H1 (cell line): ENCODE data around the gene LNX2. TPM values are rescaled to one million over a fixed set of nuclear protein-coding genes. Genes with fewer than 3 reads are reported as not detected.

Experiments
- CTCF ChIA-PET: fragments of 300-600 bp; sonication (Branson Sonifier 250); formaldehyde crosslinking; loops from one replicate; lab custom pipeline; 2021; ENCODE audit not compliant: partially characterized antibody; lab: Charles Lee
- POLR2A ChIA-PET: fragments of 300-600 bp; sonication (Branson Sonifier 250); formaldehyde crosslinking; loops from one replicate; lab custom pipeline; 2021; ENCODE audit warnings: inconsistent platforms; ENCODE audit not compliant: partially characterized antibody; lab: Charles Lee
- DNase-seq, 2 experiments: peaks; one replicate each; pipeline versions ENCODE4 v3.0.0 to v3.0.0-alpha.2; 2010 to 2022; ENCODE audit warnings: low spot score in 2 of 2, low read depth in 1 of 2, mixed read lengths in 1 of 2
- FAIRE-seq: peaks from 2 replicates; lab custom pipeline; 2011; peaks lifted over from hg19 to GRCh38; lab: Jason Lieb, UNC
- H2AFZ ChIP-seq: 2 replicates; pipeline ENCODE4 v1.8.1; 2012; ENCODE audit warnings: low read length, inconsistent platforms
- H2AK5ac ChIP-seq: 2 replicates; pipeline ENCODE4 v1.6.1; 2013; ENCODE audit warnings: low read depth, low read length
- H2BK120ac ChIP-seq: replicated peaks from 2 replicates; pipeline ENCODE3; 2013; ENCODE audit warnings: low read depth, low read length, inconsistent platforms
- H2BK12ac ChIP-seq: 2 replicates; pipeline ENCODE4 v1.6.1; 2013; ENCODE audit warnings: low read depth, low read length
- H2BK15ac ChIP-seq: 2 replicates; pipeline ENCODE4 v1.6.1; 2013; ENCODE audit warnings: low read length
- H2BK20ac ChIP-seq: 2 replicates; pipeline ENCODE4 v1.6.1; 2013; ENCODE audit warnings: low read length
- H2BK5ac ChIP-seq: 2 replicates; pipeline ENCODE4 v1.6.1; 2013; ENCODE audit warnings: low read depth, low read length
- H3K14ac ChIP-seq: 2 replicates; pipeline ENCODE4 v1.6.1; 2013; ENCODE audit warnings: inconsistent platforms; ENCODE audit not compliant: insufficient read length
- H3K18ac ChIP-seq: 2 replicates; pipeline ENCODE4 v1.6.1; 2013; ENCODE audit warnings: low read length; ENCODE audit errors: extremely low read depth
- H3K23ac ChIP-seq: 2 replicates; pipeline ENCODE4 v1.6.1; 2013; ENCODE audit warnings: inconsistent platforms; ENCODE audit not compliant: insufficient read length
- H3K23me2 ChIP-seq: 2 replicates; pipeline ENCODE4 v1.6.1; 2013; ENCODE audit warnings: low read depth, low read length
- H3K27ac ChIP-seq: 2 replicates; pipeline ENCODE4 v1.6.1; 2011; ENCODE audit warnings: low read depth, low read length, inconsistent platforms
- H3K27me3 ChIP-seq, 4 experiments: replicated peaks in 1 of 4; 1 replicate in 1 of 4; 2 replicates in 3 of 4; pipeline versions ENCODE4 v1.6.1 to v1.8.1; 2011 to 2013; ENCODE audit warnings: low read length in 3 of 4, mild to moderate bottlenecking in 3 of 4, inconsistent platforms in 2 of 4, mixed read lengths in 2 of 4, moderate library complexity in 1 of 4; ENCODE audit not compliant: control insufficient read depth in 3 of 4, insufficient read depth in 3 of 4; ENCODE audit errors: extremely low read depth in 1 of 4
- H3K36me3 ChIP-seq, 4 experiments: 2 replicates each; pipeline versions ENCODE4 v1.6.1 to v1.8.1; 2011 to 2013; ENCODE audit warnings: mild to moderate bottlenecking in 4 of 4, low read length in 3 of 4, moderate library complexity in 2 of 4, control low read depth in 1 of 4, inconsistent platforms in 1 of 4; ENCODE audit not compliant: insufficient read depth in 4 of 4, control insufficient read depth in 2 of 4
- H3K4ac ChIP-seq: replicated peaks from 2 replicates; pipeline ENCODE3; 2013; ENCODE audit warnings: low read length, low read depth, mixed read lengths, inconsistent platforms; ENCODE audit not compliant: insufficient read length
- H3K4me1 ChIP-seq, 4 experiments: replicated peaks in 1 of 4; 1 replicate in 1 of 4; 2 replicates in 3 of 4; pipeline versions ENCODE4 v1.6.1 to v1.8.1; 2011 to 2013; ENCODE audit warnings: low read length in 3 of 4, inconsistent platforms in 2 of 4, mixed read lengths in 1 of 4; ENCODE audit not compliant: insufficient read depth in 4 of 4, control insufficient read depth in 3 of 4
- H3K4me2 ChIP-seq, 2 experiments: 2 replicates each; pipeline versions ENCODE4 v1.6.1 to v1.8.1; 2011 to 2013; ENCODE audit warnings: low read depth in 2 of 2, low read length in 2 of 2, control low read depth in 1 of 2, inconsistent platforms in 1 of 2, mild to moderate bottlenecking in 1 of 2; ENCODE audit not compliant: insufficient read depth in 1 of 2
- H3K4me3 ChIP-seq, 4 experiments: fragments of 200-600, 300-600 bp in 1 of 4; sonication (generic), shearing (Covaris generic), sonication (Bioruptor Twin) in 1 of 4; 2 replicates each; pipeline versions ENCODE4 v1.5.1 to v1.8.1; 2011 to 2016; ENCODE audit warnings: low read length in 4 of 4, low read depth in 3 of 4, control low read depth in 2 of 4, inconsistent platforms in 2 of 4, mild to moderate bottlenecking in 2 of 4, mixed read lengths in 1 of 4, moderate library complexity in 1 of 4; ENCODE audit not compliant: insufficient read depth in 2 of 4; ENCODE audit errors: extremely low read depth in 1 of 4
- H3K56ac ChIP-seq: replicated peaks from 2 replicates; pipeline ENCODE3; 2013; ENCODE audit warnings: low read depth, mild to moderate bottlenecking, mixed read lengths, low read length, inconsistent platforms; ENCODE audit not compliant: insufficient read length
- H3K79me1 ChIP-seq: 2 replicates; pipeline ENCODE4 v1.6.1; 2013; ENCODE audit warnings: low read depth, low read length, control low read depth
- H3K79me2 ChIP-seq, 2 experiments: 2 replicates each; pipeline versions ENCODE4 v1.6.1 to v1.8.1; 2012 to 2013; ENCODE audit warnings: low read length in 2 of 2, mild to moderate bottlenecking in 2 of 2, inconsistent platforms in 1 of 2; ENCODE audit not compliant: insufficient read depth in 2 of 2, control insufficient read depth in 1 of 2
- H3K9ac ChIP-seq, 4 experiments: replicated peaks in 1 of 4; 1 replicate in 1 of 4; 2 replicates in 3 of 4; pipeline versions ENCODE4 v1.6.1 to v1.8.1; 2011 to 2013; ENCODE audit warnings: low read depth in 3 of 4, low read length in 3 of 4, control low read depth in 2 of 4, mild to moderate bottlenecking in 2 of 4, moderate library complexity in 2 of 4, inconsistent platforms in 1 of 4; ENCODE audit errors: extremely low read depth in 1 of 4
- H3K9me3 ChIP-seq, 2 experiments: 2 replicates each; pipeline versions ENCODE4 v1.6.1 to v1.8.1; 2012 to 2013; ENCODE audit warnings: mild to moderate bottlenecking in 2 of 2, moderate library complexity in 2 of 2, control low read depth in 1 of 2, inconsistent platforms in 1 of 2, low read depth in 1 of 2, low read length in 1 of 2, mixed read lengths in 1 of 2; ENCODE audit not compliant: insufficient read depth in 2 of 2
- H4K20me1 ChIP-seq, 2 experiments: replicated peaks in 1 of 2; 2 replicates each; pipeline versions ENCODE3 to v1.8.1; 2011 to 2013; ENCODE audit warnings: inconsistent platforms in 2 of 2, low read length in 2 of 2, mild to moderate bottlenecking in 1 of 2; ENCODE audit not compliant: insufficient read depth in 2 of 2, control insufficient read depth in 1 of 2
- H4K5ac ChIP-seq: 2 replicates; pipeline ENCODE4 v1.6.1; 2013; ENCODE audit warnings: low read length, low read depth, mixed read lengths, inconsistent platforms; ENCODE audit not compliant: insufficient read length
- H4K8ac ChIP-seq: 2 replicates; pipeline ENCODE4 v1.8.0; 2013; ENCODE audit warnings: mild to moderate bottlenecking, moderate library complexity, low read length, inconsistent platforms; ENCODE audit not compliant: insufficient read depth; ENCODE audit errors: extremely low read depth
- H4K91ac ChIP-seq: replicated peaks from 2 replicates; pipeline ENCODE3; 2013; ENCODE audit warnings: low read length, mixed read lengths, inconsistent platforms; ENCODE audit not compliant: insufficient read length
- BRCA1 ChIP-seq: IDR thresholded peaks from 2 replicates; pipeline ENCODE4 v1.6.1; 2012; ENCODE audit warnings: low read depth, low read length, improper control_type of control experiment
- CEBPB ChIP-seq: IDR thresholded peaks from 2 replicates; pipeline ENCODE4 v1.6.1; 2012; ENCODE audit warnings: low read depth, low read length
- CHD2 ChIP-seq: IDR thresholded peaks from 2 replicates; pipeline ENCODE4 v1.6.1; 2012; ENCODE audit warnings: low read length, improper control_type of control experiment
- FOSL1 ChIP-seq: IDR thresholded peaks from 2 replicates; pipeline ENCODE4 v1.6.1; 2011; ENCODE audit warnings: mild to moderate bottlenecking, low read depth, low read length, moderate library complexity; ENCODE audit not compliant: insufficient read depth
- KDM5A ChIP-seq: fragments of 200-600 bp; IDR thresholded peaks from 2 replicates; pipeline ENCODE4 v1.7.1; 2012; ENCODE audit warnings: mild to moderate bottlenecking, low read length, inconsistent platforms, mixed read lengths
- POLR2A ChIP-seq, 2 experiments: IDR thresholded peaks; 1 replicate in 1 of 2; 2 replicates in 1 of 2; pipeline ENCODE4 v1.6.1; 2011; ENCODE audit warnings: low read depth in 2 of 2, low read length in 2 of 2, mild to moderate bottlenecking in 2 of 2; ENCODE audit errors: control extremely low read depth in 1 of 2
- POU5F1 ChIP-seq: IDR thresholded peaks from 2 replicates; pipeline ENCODE4 v1.6.1; 2011; ENCODE audit warnings: low read depth, mild to moderate bottlenecking, low read length, moderate library complexity
- RXRA ChIP-seq: IDR thresholded peaks from 2 replicates; pipeline ENCODE4 v1.6.1; 2011; ENCODE audit warnings: low read depth, mild to moderate bottlenecking, low read length, moderate library complexity; ENCODE audit not compliant: insufficient read depth
- SIN3A ChIP-seq, 2 experiments: IDR thresholded peaks in 1 of 2; conservative IDR thresholded peaks in 1 of 2; 2 replicates each; pipeline ENCODE4 v1.6.1; 2011 to 2012; ENCODE audit warnings: low read length in 2 of 2, improper control_type of control experiment in 1 of 2, low read depth in 1 of 2, mild to moderate bottlenecking in 1 of 2
- SIX5 ChIP-seq: IDR thresholded peaks from 2 replicates; pipeline ENCODE4 v1.6.1; 2011; ENCODE audit warnings: mild to moderate bottlenecking, low read depth, low read length
- SP1 ChIP-seq: IDR thresholded peaks from 2 replicates; pipeline ENCODE4 v1.6.1; 2011; ENCODE audit warnings: low read depth, low read length
- SP2 ChIP-seq: IDR thresholded peaks from 2 replicates; pipeline ENCODE4 v1.6.1; 2012; ENCODE audit warnings: mild to moderate bottlenecking, low read length, inconsistent platforms
- SP4 ChIP-seq: IDR thresholded peaks from 2 replicates; pipeline ENCODE4 v1.6.1; 2012; ENCODE audit warnings: low read length, inconsistent platforms
- TAF1 ChIP-seq: IDR thresholded peaks from 2 replicates; pipeline ENCODE4 v1.6.1; 2011; ENCODE audit warnings: mild to moderate bottlenecking, low read depth, low read length
- TEAD4 ChIP-seq: IDR thresholded peaks from 2 replicates; pipeline ENCODE4 v1.6.1; 2012; ENCODE audit warnings: low read depth, low read length, inconsistent platforms, mixed read lengths
- WGBS, 2 experiments: shearing (Covaris generic) in 1 of 2; methylation state at CpG; one replicate each; pipeline versions ENCODE4 v1.1.6 to v1.1.7; 2013 to 2015; ENCODE audit warnings: low lambda C conversion rate in 2 of 2, mixed read lengths in 2 of 2, inconsistent platforms in 1 of 2, low coverage in 1 of 2, missing lambda C conversion rate in 1 of 2; ENCODE audit not compliant: insufficient replicate concordance in 2 of 2, insufficient coverage in 1 of 2, insufficient read length in 1 of 2; ENCODE audit errors: extremely low coverage in 1 of 2, missing lambda C conversion rate in 1 of 2; 5-methylcytosine and 5-hydroxymethylcytosine counted together
- polyA plus RNA-seq, 7 experiments: library from polyadenylated mRNA; depleted of rRNA in 3 of 7; stranded (reverse) in 5 of 7; unstranded in 2 of 7; fragments of >200 nt in 5 of 7; fragments of 200-250 nt in 2 of 7; gene quantifications; 1 replicate in 5 of 7; 2 replicates in 1 of 7; 4 replicates in 1 of 7; pipeline versions ENCODE4 v1.2.1 to v1.2.3, GENCODE V29; 2011 to 2013; ENCODE audit warnings: missing spikeins in 2 of 7, mixed read lengths in 2 of 7
- total RNA-seq: library from RNA; stranded (reverse); fragmentation: NEBNext Ultra II Directional; extraction: Animal tissue kit (Norgen Biotek cat#: 25700); gene quantifications from 2 replicates; pipeline ENCODE4 v1.2.1, GENCODE V29; 2021
- TF ChIP-seq, protein P1 (sequence below): IDR thresholded peaks from 2 replicates; pipeline ENCODE4 v1.6.1; 2012; ENCODE audit warnings: inconsistent platforms

LNX2 gene
- total and polyA plus RNA-seq, 2 of the 8 experiments (the other 6 are each of a cell fraction or from before 2014, with no cell fraction given): 6.4 to 13.9 TPM

DNA sequence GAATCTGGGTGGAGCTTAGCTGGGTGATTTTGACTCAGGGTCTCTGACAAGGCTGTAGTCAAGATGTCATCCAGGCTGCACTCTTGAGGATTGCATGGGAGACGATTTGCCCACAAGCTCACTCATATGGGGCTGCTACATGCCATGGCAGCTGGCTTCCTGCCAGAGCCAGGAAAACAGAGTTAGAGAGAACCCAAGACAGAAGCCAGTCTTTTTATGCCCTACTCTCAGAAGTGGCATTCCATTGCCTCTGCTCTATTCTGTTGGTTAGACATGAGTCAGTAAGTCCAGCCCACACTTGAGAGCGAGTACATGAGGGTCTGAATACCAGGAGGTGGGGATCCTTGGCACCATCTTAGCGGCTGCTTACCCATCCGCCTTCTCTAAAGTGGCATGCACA lies 10.8 kb upstream of the LNX2 start:
- 91% methylated on average over 4 of the region's 4 CpGs; no CpG with 5 or more reads in 1 of the 2 experiments for WGBS, 2 experiments
- Histone ChIP-seq H3K14ac (no peak overlapping the region), H3K79me1 (peaks cover 9% of the 10 kb centered on the region), H3K56ac (no peak overlapping the region), H2BK5ac (no peak overlapping the region), H2AK5ac (no peak overlapping the region), H3K23ac (no peak overlapping the region), H3K9me3 (no peaks in the 10 kb centered on the region), H4K91ac (no peak overlapping the region), H2AFZ (no peak overlapping the region), H3K27me3 (no peaks in the 10 kb centered on the region), H3K23me2 (no peaks in the 10 kb centered on the region), H3K4ac (no peak overlapping the region), H3K27ac (no peak overlapping the region), H3K4me3 (no peak overlapping the region), H2BK120ac (no peak overlapping the region), H2BK15ac (no peak overlapping the region), H3K36me3 (peaks cover 3 to 18% (median 6%) of the 10 kb centered on the region in 4 experiments; a peak in 6 of 8 replicates), H4K20me1 (peaks cover 8 to 12% of the 10 kb centered on the region in 2 experiments), H3K18ac (no peak overlapping the region), H2BK12ac (no peak overlapping the region), H4K8ac (no peak overlapping the region), H3K4me2 (no peak overlapping the region), H3K4me1 (peaks cover 0 to 2% (median 0%) of the 10 kb centered on the region in 4 experiments; a peak in 1 of 7 replicates), H3K79me2 (peaks cover 0 to 73% of the 10 kb centered on the region in 2 experiments; a peak in 3 of 4 replicates), H3K9ac (no peak overlapping the region), H4K5ac (no peak overlapping the region), H2BK20ac (no peak overlapping the region)
- CTCF ChIA-PET: interaction anchor here (1.1 to 1.5 kb wide), 2 partner anchors 8 to 269 kb away, joined by 3 to 4 read pairs; no protein-coding TSS in a partner anchor
- POLR2A ChIA-PET: interaction anchor here (6.5 kb wide), 1 partner anchor 7 kb away, joined by 26 read pairs; no protein-coding TSS in a partner anchor
- FAIRE-seq (no peak), DNase-seq (no peak)
- TF ChIP-seq SIX5 (no peak), KDM5A (no peak), BRCA1 (no peak), TEAD4 (no peak), RXRA (no peak), SP1 (no peak), POLR2A (IDR thresholded peaks at IDR 0.05; ENCODE audit: control extremely low read depth in 1 of 2, low read depth in 2 of 2, low read length in 2 of 2) (no peak), CEBPB (no peak), CHD2 (no peak), TAF1 (no peak), SP2 (no peak), SP4 (no peak), POU5F1 (no peak), SIN3A (conservative IDR thresholded peaks at IDR 0.05 in 1 of 2, IDR thresholded peaks at IDR 0.05 in 1 of 2; ENCODE audit: low read depth in 1 of 2, low read length in 2 of 2) (no peak), FOSL1 (no peak)
- TF ChIP-seq, protein P1, sequence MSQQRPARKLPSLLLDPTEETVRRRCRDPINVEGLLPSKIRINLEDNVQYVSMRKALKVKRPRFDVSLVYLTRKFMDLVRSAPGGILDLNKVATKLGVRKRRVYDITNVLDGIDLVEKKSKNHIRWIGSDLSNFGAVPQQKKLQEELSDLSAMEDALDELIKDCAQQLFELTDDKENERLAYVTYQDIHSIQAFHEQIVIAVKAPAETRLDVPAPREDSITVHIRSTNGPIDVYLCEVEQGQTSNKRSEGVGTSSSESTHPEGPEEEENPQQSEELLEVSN: no peak
